IPS-18c (cell line): ENCODE results near the gene TECR.
"Not testable (repeated sequence)": the region's sequence is repeated elsewhere in the genome, so short reads cannot be mapped to it uniquely, and the experiment has no call there.

Experiments
- H3K4me3 ChIP-seq: 2 replicates; pipeline ENCODE4 v1.7.0; 2013; ENCODE audit warnings: low read depth, mild to moderate bottlenecking, low read length, moderate library complexity; ENCODE audit not compliant: insufficient read depth
- H3K9me3 ChIP-seq: one replicate; pipeline ENCODE4 v1.6.1; 2013; ENCODE audit warnings: mild to moderate bottlenecking, low read length, moderate library complexity; ENCODE audit not compliant: control insufficient read depth, insufficient read depth

Gene TECR

DNA sequence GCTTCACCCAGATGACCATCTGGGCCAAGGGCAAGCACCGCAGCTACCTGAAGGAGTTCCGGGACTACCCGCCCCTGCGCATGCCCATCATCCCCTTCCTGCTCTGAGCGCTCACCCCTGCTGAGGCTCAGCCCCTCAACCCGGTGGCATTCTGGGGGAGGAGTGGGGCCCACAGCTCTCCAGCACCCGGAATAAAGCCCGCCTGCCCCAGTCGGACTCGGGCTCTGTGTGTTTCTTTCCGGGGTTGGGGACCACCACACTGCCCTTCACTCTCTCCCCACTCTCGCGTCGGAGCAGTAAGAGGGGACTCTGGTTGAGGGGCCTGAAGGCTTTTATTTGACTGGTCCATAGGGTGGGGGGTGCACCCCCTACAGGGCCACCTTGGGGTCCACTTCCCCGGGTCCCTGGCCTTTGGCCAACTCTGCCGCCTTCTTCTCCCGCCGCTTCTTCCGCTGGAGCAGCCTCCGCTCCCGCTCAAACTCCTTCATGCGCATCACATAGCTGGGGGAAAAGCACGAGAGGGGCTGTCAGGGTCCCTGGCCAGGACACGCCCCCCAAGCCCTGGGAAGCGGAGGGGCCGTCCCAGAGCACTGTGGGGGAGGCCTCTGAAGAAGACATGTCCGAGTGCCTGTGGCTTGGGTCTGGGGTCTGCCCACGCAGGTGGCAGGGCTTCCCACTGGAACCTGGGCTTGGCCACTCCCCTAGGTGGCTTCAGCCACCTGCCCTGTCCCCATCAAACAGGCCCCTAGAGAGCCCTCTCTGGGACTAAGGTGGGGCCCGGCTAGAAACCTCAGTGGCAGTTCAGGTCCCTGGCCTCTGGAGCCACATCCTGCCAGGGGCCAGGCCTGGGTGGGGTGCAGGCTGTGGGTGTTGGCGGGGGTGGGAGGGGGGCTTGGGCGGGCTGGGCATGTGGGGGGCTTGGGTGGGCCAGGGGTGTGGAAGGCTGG, 36.6 kb downstream of the TECR start:
- Histone ChIP-seq H3K4me3 (no peak overlapping the region), H3K9me3 (no peaks in the 10 kb centered on the region)

DNA sequence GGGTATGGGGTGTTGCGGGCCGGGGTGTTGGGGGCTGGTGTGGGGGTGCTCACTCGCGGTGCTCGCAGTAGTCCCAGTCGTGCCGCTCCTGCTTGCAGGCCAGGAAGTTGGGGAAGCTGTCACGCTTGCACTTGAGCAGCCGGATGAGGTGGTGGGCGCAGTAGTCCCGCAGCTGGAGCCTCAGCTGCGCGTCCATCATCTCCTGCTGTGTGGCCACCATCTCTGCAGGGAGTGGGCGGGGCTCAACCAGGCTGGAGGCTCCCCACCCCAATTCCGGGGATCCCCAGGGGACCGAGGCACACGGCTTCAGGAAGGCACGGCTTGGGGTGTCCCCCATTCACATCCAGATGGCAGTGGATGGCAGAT, 37.3 kb downstream of the TECR start:
- Histone ChIP-seq H3K4me3 (no peak overlapping the region), H3K9me3 (no peaks in the 10 kb centered on the region)

DNA sequence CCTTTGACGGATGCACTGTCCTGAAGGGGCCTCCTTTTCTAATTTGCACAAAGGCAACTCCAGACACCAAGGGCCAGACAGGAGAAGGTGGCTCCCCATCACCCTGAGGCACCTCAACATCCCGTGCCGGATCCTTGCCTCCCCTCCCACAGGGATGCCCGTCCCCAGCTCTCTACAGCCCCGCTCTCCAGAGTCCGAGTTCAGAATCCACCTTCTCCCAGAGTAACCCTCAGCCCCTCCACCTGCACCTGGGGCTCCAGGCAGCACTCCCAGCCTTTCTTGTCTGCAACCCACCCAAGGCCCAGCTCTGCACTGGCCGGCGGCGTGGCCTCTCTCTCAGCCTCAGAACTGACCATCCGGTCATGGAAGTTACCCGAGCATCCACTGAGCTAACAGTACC, 37.7 kb downstream of the TECR start:
- Histone ChIP-seq H3K9me3 (no peaks in the 10 kb centered on the region), H3K4me3 (no peak overlapping the region)

DNA sequence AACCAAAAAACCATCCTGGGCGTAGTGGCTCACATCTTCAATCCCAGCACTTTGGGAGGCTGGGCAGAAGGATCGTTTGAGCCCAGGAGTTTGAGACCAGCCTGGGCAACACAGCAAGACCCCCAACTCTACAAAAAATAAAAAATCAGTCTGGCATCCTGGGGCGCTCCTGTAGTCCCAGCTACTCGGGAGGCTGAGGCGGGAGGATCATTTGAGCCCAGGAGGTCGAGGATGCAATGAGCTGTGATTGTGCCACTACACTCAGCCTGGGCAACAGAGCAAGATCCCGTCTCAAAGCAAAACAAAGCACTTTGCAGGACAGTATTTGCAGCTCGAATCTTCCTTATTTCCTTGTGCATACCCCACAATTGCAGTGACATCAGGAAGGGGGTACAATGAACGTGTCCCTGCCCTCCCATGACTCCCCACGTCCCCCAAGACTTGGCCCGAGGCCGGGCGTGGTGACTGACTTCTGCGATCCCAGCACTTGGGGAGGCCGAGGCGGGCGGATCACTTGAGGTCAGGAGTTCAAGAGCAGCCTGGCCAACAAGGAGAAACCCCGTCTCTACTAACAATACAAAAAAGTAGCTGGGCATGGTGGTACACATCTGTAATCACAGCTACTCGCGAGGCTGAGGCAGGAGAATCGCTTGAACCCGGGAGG, 41.6 kb downstream of the TECR start:
- peak overlapping the region; percentile 98 for H3K4me3 ChIP-seq
- H3K9me3 ChIP-seq, result no peaks in the 10 kb centered on the region

DNA sequence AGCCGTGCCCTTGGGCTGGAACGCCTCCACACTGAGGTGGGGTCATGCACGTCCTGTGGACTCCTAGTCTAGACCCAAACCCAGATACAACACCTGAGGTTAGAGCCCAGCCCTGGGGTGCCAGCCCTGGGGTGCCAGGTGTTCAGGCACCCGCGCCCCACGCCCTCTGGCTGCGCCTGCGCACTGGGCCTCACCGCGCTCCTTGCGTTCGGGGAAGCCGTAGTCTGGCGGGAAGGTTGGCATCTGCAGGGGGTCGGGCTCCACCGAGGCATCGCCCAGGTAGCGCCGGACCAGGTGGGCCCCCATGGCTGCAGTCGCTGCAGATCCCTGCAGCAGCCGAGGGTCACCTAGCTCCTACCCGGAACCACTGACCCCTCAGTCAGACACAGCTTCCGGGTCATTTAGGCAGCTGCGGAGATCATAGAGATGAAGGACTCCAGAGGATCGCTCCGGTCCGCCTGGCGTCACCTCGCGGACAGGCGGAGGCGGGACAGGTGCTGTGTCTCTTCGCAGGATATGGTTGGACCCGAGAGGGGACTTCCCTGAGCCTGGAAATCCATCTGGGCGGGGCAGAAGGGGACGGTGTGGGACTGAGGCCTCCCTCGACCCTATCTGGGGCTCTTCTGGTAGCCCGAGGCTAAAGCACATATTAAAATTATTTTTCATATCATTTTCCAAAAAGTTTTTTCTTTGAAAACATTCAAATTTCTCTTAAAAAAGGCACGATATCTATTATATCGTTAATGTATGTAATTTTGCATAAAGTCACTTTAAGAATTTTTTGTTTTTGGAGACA, 42.5 kb downstream of the TECR start, which contains the start of gene NDUFB7:
TSS of gene NDUFB7 (minus strand) at position 372 of the 796 bp plus-strand sequence. CDS start at position 306, 66 bp downstream.
- Histone ChIP-seq H3K4me3 (peak within 1 kb of the TSS; percentile 98), H3K9me3 (no peaks in the 10 kb centered on the region)

DNA sequence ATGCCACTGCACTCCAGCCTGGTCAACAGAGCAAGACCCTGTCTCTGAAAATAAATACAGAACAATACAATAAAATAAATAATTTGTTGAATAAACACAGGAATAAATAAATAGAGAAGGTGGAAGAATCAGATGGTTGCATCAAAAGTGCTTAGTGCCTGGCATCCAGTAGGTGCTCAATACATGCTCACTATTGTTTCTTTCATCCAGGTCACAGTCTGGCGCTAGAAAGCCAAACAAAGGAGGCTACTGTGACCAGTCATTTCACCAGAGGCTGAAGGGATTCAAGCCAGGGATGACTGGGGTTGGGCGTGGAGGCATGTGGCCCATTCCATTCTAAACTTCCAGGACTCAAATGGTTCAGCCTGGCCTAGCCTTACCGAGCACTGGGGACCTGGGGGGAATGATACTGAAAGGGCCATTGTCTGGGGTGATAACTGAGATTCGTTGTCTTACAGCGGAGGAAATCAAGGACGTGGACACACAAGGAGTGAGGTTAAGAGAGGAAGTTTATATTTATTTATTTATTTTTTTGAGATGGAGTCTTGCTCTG, 46.1 kb downstream of the TECR start:
- Histone ChIP-seq H3K9me3 (no peaks in the 10 kb centered on the region), H3K4me3 (no peak overlapping the region)

DNA sequence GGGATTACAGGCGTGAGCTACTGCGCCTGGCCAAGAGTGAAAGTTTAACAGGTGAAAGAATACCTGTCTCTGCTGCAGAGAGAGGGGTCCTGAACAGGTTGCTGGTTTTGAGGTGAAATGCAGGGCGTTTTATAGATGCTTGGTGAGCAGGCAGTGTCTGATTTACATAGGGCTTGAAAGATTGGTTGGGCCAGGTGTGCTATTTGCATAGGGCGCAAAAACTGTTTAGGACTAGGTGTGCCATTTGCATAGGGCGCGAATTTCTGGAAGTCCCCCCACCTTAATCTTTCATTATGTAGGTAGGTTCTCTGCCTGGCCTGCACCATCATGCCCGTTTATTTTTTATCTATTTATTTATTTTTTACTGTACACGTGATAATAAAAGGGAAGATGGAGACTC, 47.0 kb downstream of the TECR start:
- Histone ChIP-seq H3K9me3 (no peaks in the 10 kb centered on the region), H3K4me3 (no peak overlapping the region)

DNA sequence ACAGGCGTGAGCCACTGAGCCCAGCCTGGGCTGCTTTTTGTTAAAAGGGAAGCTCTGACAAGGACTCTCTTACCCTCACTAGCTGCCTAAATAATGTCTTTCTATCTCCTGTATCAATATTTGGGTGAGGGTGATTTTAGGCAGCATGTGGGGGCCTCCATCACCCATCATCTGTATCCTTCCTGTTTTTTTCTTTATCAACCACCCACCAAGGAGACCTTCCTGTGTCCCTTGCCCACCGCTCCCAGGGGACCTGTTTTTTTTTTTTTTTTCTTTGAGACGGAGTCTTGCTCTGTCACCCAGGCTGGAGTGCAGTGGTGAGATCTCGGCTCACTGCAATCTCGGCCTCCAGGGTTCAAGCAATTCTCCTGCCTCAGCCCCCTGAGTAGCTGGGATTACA, 47.9 kb downstream of the TECR start:
- H3K4me3 ChIP-seq, result no peak overlapping the region

DNA sequence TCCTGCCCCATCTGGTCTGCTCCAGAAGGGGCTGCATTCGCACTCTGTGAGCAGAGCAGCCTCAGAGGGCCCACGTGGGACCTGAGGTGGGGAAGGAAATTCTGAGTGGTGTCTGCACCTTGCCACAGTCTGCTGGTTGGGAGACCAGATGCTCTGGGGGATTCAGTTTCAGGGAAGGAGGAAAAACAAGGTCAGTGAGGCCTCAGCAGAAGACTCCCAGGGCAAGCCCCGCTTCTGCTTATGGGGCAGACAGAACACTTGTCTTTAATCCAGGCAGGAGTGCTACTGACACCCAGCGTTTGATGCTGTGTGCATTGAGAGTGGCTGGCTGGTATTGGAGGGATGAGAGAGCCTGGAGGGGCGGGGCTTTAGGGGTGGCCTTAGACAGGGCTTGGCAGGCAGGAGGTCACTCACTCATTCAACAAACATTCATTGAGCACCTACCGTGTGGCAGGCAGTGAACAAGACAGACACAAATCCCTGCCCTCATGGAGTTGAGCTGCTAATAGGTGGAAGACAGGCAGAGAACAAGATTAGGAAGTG, 48.6 kb downstream of the TECR start:
- H3K4me3 ChIP-seq, result no peak overlapping the region

More for the DNA sequence above, 47.9 kb downstream of the TECR start:
- H3K9me3 ChIP-seq, result no peaks in the 10 kb centered on the region

DNA sequence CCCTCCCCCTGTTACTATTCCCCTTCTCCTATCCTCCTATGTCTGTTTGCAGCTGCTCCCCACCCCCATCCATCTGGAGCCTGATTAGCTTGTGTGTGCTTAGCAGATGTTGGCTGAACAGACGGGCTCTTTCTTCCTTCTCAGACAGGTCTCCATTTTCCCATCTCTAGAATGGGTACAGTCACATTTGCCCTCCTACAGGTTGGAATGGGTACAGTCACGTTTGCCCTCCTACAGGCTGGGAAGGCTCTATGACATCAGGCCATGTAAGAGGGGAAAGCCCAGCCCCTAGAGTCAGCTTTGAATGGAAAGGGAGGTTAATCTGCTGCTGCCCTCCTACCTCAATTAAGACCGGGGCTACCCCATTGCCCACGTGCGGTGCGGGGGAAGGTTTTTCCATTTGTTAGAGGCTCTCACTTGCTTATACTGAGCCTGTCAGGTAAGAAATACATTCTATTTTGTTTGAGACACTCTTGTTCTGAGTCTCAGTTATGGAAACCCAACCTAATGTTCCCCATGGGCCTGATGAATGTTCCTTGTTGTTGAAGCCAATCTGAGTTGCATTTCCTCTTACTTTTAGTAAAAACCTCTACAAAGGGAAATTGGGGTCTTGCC, 51.3 kb downstream of the TECR start:
- no peaks in the 10 kb centered on the region for H3K9me3 ChIP-seq

More for the DNA sequence above, 48.6 kb downstream of the TECR start:
- no peaks in the 10 kb centered on the region for H3K9me3 ChIP-seq

DNA sequence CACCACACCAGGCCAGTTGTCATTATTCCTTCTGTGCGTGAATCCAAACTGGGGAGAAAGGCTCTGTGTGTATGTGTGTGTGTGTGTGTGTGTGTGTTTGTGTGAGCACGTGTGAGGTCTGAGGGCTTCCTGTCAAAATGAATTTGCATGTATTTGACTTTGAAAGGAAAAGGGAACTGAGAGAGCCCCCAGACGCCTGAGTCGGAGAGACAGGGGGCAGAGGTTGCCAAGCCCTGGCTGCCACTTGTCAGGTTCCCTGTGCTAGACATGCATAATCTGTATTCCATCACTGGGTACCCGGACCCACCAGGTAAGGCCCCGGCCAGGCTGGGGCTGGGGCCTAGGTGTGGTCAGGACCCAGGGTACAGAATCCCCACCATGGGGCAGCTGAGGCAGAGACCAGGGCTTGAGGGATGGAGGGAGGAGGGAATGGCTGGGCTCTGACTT, 53.5 kb downstream of the TECR start, which contains the start of gene CLEC17A:
TSS of gene CLEC17A (plus strand) at position 191 of the 447 bp plus-strand sequence. CDS start at position 268, 77 bp downstream.
- H3K9me3 ChIP-seq, result no peaks in the 10 kb centered on the region
- no peak within 1 kb of the TSS for H3K4me3 ChIP-seq

More for the DNA sequence above, 51.3 kb downstream of the TECR start:
- H3K4me3 ChIP-seq, result no peak overlapping the region

DNA sequence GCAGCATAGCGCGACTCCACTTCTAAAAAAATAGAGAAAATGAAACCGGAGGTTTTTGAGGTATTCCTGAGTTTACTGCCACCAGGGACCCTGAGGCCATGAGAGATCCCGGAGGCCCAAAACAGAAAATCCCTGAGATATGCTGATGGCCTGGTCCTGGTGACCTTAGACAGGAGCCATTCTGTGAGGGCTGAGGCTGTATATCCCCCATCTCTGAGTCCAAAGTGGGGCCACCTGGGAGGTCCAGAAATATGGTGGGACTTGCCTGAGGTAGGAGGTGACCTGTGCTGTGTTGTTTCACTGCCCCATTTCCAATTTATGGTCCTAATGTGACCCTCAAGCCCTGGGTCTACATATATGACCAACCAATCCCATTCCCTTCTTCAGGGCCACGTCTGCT, 55.0 kb downstream of the TECR start:
- H3K9me3 ChIP-seq, H3K4me3 ChIP-seq: not testable (repeated sequence)

DNA sequence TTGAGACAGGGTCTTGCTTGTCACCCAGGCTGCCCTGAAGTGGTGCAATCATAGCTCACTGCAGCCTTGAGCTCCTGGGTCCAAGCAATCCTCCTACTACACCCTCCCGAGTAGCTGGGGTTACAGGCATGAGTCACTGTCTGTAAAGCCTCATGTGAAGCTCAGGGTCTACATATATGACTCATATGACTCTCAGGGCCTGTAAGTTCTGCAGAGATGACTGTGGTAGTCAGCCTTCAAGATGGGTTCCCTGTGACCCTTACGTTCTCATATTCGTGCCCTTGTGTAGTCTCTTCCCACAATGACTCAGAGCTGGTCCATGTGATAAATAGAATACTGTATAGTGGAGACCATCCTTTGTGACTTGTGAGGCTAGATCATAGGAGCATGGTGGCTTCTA, 55.8 kb downstream of the TECR start:
- not testable (repeated sequence) for H3K4me3 ChIP-seq, H3K9me3 ChIP-seq

DNA sequence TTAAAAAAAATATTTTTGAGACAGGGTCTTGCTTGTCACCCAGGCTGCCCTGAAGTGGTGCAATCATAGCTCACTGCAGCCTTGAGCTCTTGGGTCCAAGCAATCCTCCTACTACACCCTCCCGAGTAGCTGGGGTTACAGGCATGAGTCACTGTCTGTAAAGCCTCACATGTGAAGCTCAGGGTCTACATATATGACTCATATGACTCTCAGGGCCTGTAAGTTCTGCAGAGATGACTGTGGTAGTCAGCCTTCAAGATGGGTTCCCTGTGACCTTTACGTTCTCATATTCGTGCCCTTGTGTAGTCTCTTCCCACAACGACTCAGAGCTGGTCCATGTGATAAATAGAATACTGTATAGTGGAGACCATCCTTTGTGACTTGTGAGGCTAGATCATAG, 60.0 kb downstream of the TECR start:
- not testable (repeated sequence) for H3K4me3 ChIP-seq, H3K9me3 ChIP-seq

DNA sequence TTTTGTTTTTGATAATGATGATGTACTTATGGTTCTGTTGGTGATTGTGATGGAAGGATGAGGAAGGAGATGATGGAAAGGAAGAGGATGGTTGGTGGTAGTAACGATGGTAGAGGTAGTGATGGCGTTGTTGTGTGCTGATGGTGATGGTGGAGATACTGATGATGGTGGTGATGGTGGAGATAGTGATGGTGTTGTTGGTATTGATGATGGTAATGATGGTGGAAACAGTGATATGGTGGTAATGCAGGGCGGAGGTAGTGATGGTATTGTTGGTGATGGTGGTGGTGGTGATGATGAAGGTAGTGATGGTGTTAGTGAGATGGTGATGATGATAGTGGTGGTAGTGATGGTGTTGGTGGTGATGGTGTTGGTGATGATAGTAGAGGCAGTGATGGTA, 66.2 kb downstream of the TECR start:
- H3K9me3 ChIP-seq, result no peaks in the 10 kb centered on the region
- no peak overlapping the region for H3K4me3 ChIP-seq

DNA sequence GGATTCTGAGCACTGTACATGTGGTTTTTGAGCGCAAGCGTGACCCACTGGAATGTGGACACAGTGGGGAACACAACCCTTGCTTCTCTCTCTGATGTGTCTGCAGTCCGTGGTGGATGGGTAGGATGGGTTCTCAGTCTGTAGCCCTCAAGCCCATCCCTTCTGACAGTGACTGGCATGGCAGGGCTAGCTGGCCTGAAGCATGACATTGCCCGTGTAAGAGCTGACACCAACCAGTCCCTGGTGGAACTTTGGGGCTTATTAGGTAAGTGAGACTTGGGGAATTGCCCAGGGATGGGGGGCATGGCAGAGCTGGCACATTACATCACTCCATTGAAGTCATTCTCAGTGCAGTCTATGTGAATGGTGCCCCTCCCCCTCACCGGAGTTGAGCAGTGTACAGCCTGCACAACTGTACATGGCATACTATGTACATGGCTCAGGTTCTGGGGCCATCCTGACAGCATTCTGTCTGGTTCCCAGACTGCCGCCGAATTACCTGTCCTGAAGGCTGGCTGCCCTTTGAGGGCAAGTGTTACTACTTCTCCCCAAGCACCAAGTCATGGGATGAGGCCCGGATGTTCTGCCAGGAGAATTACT, 70.3 kb downstream of the TECR start:
- Histone ChIP-seq H3K9me3 (no peaks in the 10 kb centered on the region), H3K4me3 (no peak overlapping the region)
